MCF 10A (cell line): Measurements from ENCODE around the gene GABRG3. TPM values are rescaled to one million over a fixed set of nuclear protein-coding genes. Genes with fewer than 3 reads are reported as not detected.
"Not testable (repeated sequence)": the region's sequence is repeated elsewhere in the genome, so short reads cannot be mapped to it uniquely, and the experiment has no call there.

ENCODE experiments used
- BruUV-seq: library from RNA; stranded (reverse); fragments of 400-500 nt; replicated peaks from 2 replicates; lab custom pipeline; 2021; lab: Mats Ljungman, UMichigan
- CTCF ChIA-PET: fragments of 300-600 bp; sonication (Branson Sonifier 250); formaldehyde crosslinking; extraction: SDS; loops from one replicate; lab custom pipeline; 2021; ENCODE audit warnings: antibody characterized with exemption, inconsistent platforms; lab: Yijun Ruan, JAX
- POLR2A ChIA-PET: fragments of 300-600, 350-650 bp; sonication (Branson Sonifier 250); formaldehyde crosslinking; extraction: SDS; loops from one replicate; lab custom pipeline; 2020; ENCODE audit warnings: antibody characterized with exemption, inconsistent platforms; lab: Yijun Ruan, JAX
- DNase-seq: peaks from one replicate; pipeline ENCODE4 v3.0.0-alpha.2; 2018; ENCODE audit not compliant: unreplicated experiment
- H3K27ac Mint-ChIP-seq: one replicate; pipeline ENCODE4 v1.8.0; 2022; ENCODE audit warnings: mild to moderate bottlenecking, low read depth, mixed read lengths; ENCODE audit not compliant: unreplicated experiment
- H3K27me3 Mint-ChIP-seq: one replicate; pipeline ENCODE4 v1.8.0; 2022; ENCODE audit warnings: mixed read lengths; ENCODE audit not compliant: insufficient read depth, unreplicated experiment
- H3K36me3 Mint-ChIP-seq: one replicate; pipeline ENCODE4 v1.8.0; 2022; ENCODE audit warnings: mild to moderate bottlenecking, moderate library complexity, mixed read lengths; ENCODE audit not compliant: insufficient read depth, unreplicated experiment
- H3K4me1 Mint-ChIP-seq: one replicate; pipeline ENCODE4 v1.8.0; 2022; ENCODE audit warnings: mixed read lengths; ENCODE audit not compliant: insufficient read depth, unreplicated experiment
- H3K4me3 Mint-ChIP-seq: one replicate; pipeline ENCODE4 v1.8.0; 2022; ENCODE audit warnings: mild to moderate bottlenecking, moderate library complexity, mixed read lengths; ENCODE audit not compliant: unreplicated experiment
- H3K9me3 Mint-ChIP-seq: one replicate; pipeline ENCODE4 v1.8.0; 2022; ENCODE audit warnings: mixed read lengths; ENCODE audit not compliant: unreplicated experiment
- intact Hi-C: fragments of 100-400 bp; cut with micrococcal nuclease; formaldehyde crosslinking; loops from 2 replicates; pipeline ENCODE4 v1.14.1; 2022
- total RNA-seq: library from RNA; stranded (reverse); gene quantifications from 2 replicates; pipeline ENCODE4 v1.2.3, GENCODE V29; 2022
- TF ChIP-seq, protein P1 (sequence below): fragments of 200-600 bp; IDR thresholded peaks from one replicate; pipeline ENCODE4 v1.8.0; 2022; ENCODE audit warnings: antibody characterized with exemption, mild to moderate bottlenecking; ENCODE audit not compliant: unreplicated experiment

The GABRG3 gene
- total RNA-seq, 1 experiment from 2014 or later, result not detected

DNA sequence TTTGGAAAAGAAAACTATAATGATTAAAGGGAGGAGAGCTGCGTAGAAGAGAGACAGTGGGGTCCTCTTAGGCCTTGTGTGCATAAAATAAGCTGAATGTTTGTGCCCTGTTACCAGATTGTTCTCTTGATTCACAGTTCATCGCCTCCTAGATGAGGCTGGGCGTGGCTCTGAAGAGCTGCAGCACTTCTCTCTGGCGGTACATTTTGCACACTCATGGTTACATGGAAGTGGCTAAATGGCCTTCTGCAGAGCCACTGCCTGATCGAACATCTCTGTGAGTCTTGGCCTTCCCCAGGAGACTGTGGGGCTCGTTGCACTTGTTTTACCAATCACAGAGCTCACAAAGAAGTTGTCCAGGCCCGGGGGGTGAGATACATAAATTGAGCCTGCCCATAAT, 208.8 kb downstream of the GABRG3 start:
- no peaks in the 10 kb centered on the region for H3K27me3 Mint-ChIP-seq
- H3K36me3 Mint-ChIP-seq, result peaks cover 6% of the 10 kb centered on the region
- no peaks in the 10 kb centered on the region for H3K4me1 Mint-ChIP-seq
- TF ChIP-seq, protein P1, sequence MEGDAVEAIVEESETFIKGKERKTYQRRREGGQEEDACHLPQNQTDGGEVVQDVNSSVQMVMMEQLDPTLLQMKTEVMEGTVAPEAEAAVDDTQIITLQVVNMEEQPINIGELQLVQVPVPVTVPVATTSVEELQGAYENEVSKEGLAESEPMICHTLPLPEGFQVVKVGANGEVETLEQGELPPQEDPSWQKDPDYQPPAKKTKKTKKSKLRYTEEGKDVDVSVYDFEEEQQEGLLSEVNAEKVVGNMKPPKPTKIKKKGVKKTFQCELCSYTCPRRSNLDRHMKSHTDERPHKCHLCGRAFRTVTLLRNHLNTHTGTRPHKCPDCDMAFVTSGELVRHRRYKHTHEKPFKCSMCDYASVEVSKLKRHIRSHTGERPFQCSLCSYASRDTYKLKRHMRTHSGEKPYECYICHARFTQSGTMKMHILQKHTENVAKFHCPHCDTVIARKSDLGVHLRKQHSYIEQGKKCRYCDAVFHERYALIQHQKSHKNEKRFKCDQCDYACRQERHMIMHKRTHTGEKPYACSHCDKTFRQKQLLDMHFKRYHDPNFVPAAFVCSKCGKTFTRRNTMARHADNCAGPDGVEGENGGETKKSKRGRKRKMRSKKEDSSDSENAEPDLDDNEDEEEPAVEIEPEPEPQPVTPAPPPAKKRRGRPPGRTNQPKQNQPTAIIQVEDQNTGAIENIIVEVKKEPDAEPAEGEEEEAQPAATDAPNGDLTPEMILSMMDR, result no peak
- H3K4me3 Mint-ChIP-seq, result no peak overlapping the region
- ChIA-PET CTCF (no interaction called here), POLR2A (no interaction called here)
- DNase-seq, result no peak
- peaks cover 26% of the 10 kb centered on the region for H3K9me3 Mint-ChIP-seq
- no peak overlapping the region for H3K27ac Mint-ChIP-seq
- no TSS peak for BruUV-seq
- intact Hi-C loops, result no loop called here

DNA sequence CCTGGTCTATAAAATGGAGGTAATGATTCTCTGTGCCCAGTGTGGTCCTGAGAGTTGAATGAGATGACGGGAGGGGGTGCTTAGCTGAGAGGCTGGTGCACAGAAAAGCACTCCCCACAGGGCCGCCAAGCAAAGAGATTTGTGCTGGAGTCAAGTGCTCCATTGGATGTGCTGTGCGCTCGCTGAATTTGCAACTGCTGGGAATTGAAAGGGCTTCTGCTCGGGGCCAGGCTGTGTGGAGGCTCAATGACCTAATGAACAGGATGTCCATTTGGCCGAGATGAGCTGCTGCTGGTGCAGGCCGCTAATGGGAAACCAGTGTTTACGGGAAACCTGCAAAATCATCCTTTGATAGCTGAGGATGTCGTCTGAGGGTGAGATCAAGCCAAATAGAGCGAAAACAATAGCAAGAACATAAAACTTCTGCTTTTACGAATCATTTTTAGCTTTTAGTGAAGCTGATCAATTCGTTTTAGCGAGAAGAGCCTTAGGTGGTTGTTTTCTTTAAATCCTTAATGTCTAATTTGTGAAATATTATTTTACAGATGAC, 211.7 kb downstream of the GABRG3 start:
- ChIA-PET POLR2A (no interaction called here), CTCF (no interaction called here)
- intact Hi-C loops, result no loop called here
- no peak overlapping the region for H3K27ac Mint-ChIP-seq
- DNase-seq, result no peak
- no TSS peak for BruUV-seq
- H3K4me1 Mint-ChIP-seq, result no peaks in the 10 kb centered on the region
- no peaks in the 10 kb centered on the region for H3K27me3 Mint-ChIP-seq
- no peaks in the 10 kb centered on the region for H3K36me3 Mint-ChIP-seq
- TF ChIP-seq, protein P1, result no peak
- no peak overlapping the region for H3K4me3 Mint-ChIP-seq
- H3K9me3 Mint-ChIP-seq, result peaks cover 33% of the 10 kb centered on the region

DNA sequence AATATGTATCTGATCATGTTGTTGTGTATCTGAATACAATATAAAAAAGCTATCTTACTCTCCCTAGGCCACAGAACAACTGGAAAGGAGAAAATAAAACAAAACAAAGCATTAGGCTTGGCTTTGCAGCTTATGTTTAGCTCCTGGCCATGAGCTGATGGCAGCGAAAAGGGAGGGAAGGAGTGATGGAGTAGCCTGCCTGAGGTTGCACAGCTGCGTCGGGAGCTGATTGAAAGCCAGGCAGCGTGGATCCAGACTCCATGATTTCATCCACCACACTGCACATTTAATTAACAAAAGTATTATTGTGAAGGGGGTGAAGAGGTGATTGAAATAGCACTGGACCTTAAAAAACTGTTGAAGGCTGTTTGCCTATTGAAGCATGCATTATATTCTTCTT, 212.2 kb downstream of the GABRG3 start:
- BruUV-seq, result no TSS peak
- H3K36me3 Mint-ChIP-seq, result no peaks in the 10 kb centered on the region
- intact Hi-C loops, result no loop called here

DNA sequence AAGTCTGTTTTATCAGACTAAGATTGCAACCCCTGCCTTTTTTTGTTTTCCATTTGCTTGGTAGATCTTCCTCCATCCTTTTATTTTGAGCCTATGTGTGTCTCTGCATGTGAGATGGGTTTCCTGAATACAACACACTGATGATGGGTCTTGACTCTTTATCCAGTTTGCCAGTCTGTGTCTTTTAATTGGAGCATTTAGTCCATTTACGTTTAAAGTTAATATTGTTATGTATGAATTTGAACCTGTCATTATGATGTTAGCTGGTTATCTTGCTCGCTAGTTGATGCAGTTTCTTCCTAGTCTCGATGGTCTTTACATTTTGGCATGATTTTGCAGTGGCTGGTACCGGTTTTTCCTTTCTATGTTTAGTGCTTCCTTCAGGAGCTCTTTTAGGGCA, 220.5 kb downstream of the GABRG3 start:
- DNase-seq, CTCF ChIA-PET, POLR2A ChIA-PET, intact Hi-C loops, BruUV-seq, H3K4me3 Mint-ChIP-seq, H3K4me1 Mint-ChIP-seq, H3K27me3 Mint-ChIP-seq, H3K36me3 Mint-ChIP-seq, H3K27ac Mint-ChIP-seq: not testable (repeated sequence)
- H3K9me3 Mint-ChIP-seq, result peaks cover 38% of the 10 kb centered on the region

More for the DNA sequence above, 212.2 kb downstream of the GABRG3 start:
- H3K27ac Mint-ChIP-seq, result no peak overlapping the region
- no peaks in the 10 kb centered on the region for H3K27me3 Mint-ChIP-seq
- H3K4me1 Mint-ChIP-seq, result no peaks in the 10 kb centered on the region
- ChIA-PET CTCF (no interaction called here), POLR2A (no interaction called here)
- DNase-seq, result no peak
- TF ChIP-seq, protein P1, result no peak
- peaks cover 33% of the 10 kb centered on the region for H3K9me3 Mint-ChIP-seq
- H3K4me3 Mint-ChIP-seq, result no peak overlapping the region

DNA sequence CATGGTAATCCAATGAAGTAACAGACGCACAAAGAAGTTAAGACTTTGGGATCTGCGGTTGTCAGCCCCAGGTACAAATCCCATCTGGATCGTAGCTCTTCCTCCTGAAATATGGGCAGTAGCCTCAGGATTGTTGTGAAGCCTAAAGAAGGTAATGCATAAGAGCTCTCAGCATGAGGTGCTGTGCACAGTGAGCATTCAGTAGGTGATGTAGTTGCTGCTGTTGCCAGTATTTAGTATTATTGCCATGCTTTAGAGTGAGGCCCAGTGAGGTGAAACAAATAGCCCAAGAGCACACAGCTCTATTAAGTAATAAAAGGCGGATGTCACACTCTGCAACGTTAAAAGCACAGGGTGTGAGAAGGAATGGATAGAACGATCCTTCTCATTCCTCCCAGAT, 225.7 kb downstream of the GABRG3 start:
- Mint-ChIP-seq H3K27ac (no peak overlapping the region), H3K27me3 (no peaks in the 10 kb centered on the region), H3K36me3 (no peaks in the 10 kb centered on the region), H3K9me3 (peaks cover 48% of the 10 kb centered on the region), H3K4me3 (no peak overlapping the region), H3K4me1 (no peaks in the 10 kb centered on the region)
- no TSS peak for BruUV-seq
- intact Hi-C loops, result no loop called here
- DNase-seq, result no peak
- ChIA-PET POLR2A (no interaction called here), CTCF (interaction anchor here (0.5 to 0.6 kb wide), 3 partner anchors 34 to 926 kb away, joined by 3 read pairs; no protein-coding TSS in a partner anchor)
- TF ChIP-seq, protein P1, result no peak
